GM21423 (cell line): ENCODE data around the gene KRT78.

Source experiments
- ATAC-seq: cut with Tn5 transposase; IDR thresholded peaks from one replicate; pipeline ENCODE4 v1.9.1; 2021; ENCODE audit warnings: mild to moderate bottlenecking, moderate library complexity; ENCODE audit not compliant: unreplicated experiment

The KRT78 gene

DNA sequence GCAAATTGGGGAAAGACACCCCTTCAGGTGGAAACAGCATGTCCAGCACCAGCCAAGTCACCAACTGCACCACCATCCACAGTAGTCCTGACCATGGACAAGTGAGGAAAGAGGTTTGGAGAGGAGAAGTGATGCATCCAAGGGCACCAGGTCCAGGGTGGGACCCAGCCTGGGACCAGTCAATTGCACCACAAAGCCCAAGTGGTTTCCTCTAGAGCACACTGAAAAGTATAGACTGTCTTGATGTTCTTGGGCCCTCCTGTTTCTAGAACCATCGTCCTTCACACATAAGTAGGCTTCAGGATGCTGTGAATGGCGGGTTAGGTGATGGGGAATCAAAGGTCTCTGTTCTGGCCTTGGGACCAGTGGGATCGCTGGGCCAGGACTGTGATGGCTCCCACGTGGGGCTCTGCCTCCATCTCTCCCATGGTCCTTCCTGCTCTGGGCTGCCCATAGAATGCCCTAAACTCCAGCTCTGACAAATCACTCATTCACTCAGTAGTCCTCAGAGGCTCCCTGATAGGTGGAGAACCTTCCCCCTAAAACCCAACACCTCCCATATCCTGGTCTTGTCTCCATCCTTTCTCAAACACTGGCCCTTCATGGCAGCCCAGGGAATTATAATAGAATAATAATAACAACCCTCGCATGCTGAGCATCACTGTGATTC lies 23.9 kb downstream of the KRT78 start:
- no peak for ATAC-seq

DNA sequence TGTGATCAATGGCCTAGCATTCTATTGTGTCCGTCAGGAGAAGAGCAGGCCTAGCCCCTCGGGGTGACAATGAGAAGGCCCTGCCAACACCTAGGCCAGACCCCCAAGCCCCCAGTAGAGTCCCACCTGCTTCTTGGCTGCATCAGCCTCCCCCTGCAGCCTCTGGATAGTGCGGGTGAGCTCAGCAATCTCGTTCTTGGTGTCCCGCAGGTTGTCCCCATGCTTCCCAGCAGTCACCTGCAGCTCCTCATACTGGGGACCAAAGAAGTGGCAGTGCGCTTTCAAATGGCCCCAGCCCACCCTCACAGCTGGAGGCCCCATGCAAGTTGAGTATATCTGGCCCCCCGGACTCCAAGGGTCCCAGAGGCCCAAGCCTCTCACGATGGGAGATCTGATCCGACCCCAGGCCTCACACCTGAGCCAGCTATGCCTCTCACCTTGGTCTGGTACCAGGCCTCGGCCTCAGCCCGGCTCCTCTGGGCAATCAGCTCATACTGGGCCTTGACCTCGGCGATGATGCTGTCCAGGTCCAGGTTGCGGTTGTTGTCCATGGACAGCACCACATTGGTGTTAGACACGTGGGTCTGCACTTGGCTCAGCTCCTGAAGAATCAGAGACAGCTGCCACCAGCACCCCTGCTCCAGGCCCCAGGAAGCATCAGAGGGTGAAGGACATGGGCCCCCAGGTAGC lies 24.9 kb downstream of the KRT78 start:
- no peak for ATAC-seq

DNA sequence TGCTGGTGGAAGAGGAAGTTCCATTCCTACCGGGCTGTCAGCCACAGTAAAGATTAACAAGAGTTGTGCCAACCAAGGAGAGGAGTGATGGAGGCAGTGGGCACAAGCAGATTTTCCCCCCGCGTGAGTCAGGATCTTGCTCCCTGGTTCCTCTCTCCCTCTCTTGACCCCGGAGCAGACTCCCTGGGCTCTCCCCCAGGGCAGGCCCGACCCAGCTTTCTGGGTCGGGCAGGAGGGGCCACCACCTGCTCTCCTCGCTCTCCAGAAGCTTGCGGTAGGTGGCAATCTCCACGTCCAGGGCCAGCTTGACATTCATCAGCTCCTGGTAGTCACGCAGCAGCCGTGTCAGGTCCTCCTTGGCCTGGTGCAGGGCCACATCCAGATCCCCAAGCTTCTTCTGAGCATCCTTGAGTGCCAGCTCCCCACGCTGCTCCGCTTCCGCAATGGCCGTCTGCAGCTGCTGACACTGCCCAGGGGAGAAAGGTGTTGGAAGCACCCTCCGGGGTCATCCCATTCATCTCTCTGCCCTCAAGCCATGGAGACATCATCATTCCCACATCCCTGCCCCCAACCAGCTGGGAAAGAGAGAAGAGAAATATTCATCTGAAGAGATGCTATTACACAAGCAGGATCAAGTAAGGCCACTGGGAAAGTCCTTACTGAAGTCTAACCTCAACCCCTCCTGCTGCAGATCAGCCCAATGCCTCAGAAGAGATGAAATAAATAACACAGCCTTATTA lies 25.9 kb downstream of the KRT78 start:
- no peak for ATAC-seq

DNA sequence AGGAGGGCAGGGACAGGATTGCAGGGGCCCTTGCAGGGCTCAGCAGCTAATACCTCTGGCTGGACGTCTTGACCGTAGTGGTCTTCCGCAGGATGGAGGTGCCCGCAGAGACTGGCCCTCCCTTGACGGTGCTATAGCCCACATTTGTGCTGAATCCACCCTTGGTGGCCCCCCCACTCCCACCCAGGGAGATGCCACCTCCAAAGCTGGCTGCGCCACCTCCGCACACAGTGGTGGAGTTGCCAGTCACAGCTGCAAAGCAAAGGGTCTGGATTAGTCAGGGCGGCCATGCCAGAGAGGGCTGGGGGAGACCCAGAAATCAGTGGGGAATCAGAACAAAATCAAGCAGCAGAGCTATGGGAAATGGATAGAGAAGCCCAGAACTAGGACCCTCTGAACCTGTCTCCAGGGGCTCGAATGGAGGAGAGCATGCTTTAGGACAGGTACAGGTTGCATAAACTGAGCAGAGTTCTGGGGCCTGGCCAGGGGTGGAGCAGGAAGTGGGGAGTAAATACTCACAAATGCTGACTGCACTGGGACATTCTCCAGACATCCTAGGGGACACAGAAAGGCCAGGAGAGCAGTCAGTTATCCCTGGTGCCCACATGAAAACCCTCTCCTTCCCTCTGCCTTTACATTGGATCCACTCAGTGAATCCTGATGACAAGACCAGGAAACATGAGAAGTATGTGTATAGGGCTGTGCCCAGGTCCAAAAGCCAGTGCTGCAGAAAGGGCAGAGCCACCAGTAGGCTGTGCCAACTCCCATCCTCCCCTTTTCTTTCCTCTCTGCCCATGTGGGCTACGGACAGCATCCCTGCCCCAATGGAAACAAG lies 26.8 kb downstream of the KRT78 start:
- no peak for ATAC-seq

DNA sequence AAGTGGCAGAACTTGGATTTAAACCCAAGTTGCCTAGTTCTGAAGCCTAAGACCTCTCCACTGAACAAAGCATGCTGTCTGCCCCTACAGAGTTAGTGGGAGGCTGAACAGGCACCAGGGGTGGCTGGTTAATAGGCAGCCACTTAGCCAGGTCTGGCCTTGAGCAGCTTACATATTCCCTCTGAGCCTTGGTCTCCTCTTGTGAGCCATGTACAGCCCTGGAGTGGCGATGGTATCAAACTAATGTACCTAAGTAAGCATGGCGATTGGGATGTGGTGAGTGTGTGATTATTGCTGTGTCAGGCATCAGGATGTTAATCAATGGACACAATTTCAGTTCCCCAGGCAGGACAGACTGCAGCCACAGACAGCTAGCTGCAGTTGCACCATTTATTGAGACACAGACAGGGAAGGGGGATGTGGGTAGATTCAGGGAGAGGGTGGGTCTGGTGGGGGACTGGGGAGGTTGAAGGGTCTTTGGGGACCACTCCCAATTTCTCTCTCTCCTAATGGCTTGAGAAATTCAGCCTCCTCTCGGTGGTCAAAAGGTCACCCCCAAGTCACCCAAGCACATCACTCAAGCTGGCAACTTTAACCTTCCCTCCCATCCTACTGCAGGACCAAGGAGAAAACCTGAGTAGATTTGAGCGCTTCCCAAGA lies 27.6 kb downstream of the KRT78 start:
- ATAC-seq: no peak

DNA sequence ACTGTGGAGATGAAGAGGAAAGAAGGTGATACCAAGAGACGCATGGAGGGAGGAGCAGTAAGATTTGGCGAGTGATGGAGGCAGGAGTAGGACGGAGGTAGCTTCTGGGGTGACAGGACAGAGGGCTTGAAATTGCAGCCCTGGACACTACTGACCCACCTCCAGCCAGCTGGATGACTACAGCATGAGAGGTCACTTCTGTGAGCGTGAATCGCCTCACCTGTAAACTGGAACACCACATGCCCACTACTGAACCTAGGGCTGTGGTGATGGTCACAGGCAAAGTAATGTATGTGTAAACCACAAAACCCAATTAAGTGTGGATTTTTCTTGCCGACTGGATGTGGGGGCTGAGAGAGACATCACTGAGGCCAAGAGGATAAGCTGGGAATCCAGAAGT lies 28.3 kb downstream of the KRT78 start:
- ATAC-seq: no peak

DNA sequence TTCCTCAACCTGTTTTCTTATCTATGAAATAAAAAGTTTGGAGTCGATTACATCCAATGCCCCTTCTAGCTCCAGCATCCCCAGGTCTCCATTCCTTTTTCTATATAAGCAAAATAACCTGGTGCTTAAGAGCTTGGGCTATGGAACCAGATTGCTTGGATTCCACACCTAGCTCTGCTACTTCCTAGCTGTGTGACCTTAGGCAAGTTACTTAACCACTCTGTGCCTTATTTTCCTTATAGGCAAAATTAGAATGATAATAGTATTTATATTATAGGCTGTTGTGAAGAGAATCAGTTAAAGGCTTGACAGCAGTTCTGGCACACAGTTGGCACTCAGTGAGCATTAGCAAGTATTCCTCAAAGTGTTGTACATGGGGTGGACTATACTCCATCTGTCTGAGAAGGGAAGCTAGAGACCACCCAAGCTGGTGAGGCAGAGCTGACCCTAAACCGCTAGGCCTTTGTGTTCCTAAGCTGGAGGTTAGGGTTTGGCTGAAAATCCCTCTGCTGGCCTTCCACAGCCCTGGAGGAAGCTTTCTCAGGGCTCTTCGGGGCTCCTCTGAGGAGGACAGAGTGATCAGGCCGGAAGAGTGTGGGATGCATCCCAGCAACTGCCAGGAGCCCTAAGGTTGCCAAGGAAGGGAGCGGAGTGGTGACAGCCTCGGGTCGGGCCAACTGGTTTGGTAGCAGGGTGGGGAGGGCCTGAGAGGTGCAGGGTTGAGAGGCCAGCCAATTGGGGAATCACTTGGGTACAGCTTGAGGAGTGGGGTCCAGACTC lies 28.9 kb downstream of the KRT78 start:
- no peak for ATAC-seq

DNA sequence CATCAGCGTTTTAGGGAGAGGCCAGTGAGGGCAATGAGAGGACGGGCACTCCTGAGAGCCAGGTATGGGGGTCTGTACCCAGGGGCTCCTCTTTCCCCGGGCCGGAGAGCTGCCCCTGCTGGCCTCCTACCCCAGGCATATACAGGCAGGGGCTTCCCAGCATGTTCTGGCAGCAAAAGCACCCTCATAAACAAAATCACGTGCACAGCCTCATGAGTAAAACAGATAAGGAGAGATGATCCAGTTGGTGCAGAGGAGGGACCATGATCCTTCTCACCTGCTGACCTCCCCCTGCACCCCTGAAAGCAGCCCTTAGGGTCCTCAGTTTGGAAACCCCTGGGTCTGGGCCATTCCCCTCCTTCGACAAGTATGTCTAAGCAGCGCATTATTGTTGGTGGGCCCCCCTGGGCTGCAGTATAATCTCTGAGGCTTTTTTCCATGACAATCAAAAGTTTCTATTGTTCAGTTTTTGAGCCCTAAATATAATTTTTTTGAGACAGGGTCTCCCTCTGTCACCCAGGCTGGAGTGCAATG lies 29.8 kb downstream of the KRT78 start:
- no peak for ATAC-seq

DNA sequence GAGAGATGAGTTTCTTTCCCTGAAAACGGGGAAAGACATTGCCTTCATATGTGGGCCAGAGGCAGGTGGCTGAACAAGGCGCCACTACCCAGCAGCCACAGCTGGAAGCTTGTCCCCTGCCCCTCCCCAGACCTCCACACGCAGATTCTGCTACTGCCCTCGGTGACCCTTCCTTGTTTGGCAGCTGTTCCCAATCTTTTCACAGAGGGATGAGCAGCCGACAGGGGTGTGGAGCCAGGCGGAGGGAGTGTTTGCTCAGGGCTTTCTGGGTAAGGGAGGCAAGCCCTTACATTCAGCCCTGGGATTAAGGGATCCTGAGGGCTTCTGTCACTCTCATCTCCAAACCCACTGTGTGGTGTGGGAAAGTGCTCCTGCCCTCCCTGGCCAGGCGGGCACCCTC lies 30.4 kb downstream of the KRT78 start:
- no peak for ATAC-seq

DNA sequence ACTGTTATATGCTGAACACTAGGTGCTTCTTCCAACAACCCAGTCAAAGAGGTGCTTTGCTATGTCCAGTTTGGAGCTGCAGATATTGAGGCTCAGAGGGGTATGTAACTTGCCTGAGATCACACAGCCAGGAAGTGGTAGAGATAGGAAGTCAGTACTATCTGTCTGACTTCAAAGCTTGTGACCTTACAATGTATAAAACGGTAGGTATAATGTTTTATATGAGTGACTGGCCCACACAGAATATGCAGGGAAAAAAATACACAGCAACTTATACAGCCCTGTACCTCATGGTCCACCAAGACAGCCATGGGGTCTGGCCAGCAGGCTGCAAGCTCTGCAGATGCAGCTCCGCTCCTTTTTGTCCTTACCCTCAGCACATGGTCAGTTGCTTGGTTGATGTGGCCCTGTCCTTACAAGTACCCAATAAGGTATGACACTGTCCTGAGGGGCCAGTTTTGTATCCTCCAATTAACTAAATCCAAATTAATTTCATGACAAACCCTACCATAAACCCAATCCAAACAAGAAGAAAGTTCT lies 31.0 kb downstream of the KRT78 start:
- no peak for ATAC-seq

DNA sequence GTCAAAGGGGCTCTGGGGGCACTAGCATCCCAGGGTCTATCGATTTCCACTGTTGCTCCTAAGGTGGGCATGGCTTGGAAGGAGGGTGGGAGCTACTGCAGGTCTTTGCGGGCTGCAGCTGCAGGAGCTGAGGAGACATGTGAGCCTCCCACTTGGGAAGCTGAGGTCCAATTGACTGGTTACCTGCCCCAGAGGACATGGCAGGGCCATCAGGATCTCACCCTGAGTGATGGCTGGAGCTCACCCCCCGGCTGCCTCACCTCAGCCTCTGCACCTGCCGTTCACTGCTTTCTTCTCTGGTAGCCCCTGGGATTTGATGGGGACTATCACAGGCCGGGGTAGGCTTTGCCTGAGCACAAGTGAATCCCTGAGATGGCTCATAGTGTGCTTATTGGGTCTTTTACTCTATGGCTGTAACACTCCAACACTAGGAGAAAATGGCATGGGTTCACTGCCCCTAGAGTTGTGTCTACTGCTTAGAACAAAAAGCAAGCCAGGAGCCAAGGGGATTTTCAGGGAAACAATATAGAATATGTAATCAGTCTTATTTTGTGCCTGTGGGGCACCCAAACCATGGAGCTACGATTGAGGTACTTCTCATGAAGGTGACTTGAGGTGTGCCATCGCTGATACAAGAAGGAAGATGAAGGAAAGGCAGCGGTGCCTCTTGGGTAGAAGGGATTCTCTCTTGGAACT lies 31.6 kb downstream of the KRT78 start:
- no peak for ATAC-seq

DNA sequence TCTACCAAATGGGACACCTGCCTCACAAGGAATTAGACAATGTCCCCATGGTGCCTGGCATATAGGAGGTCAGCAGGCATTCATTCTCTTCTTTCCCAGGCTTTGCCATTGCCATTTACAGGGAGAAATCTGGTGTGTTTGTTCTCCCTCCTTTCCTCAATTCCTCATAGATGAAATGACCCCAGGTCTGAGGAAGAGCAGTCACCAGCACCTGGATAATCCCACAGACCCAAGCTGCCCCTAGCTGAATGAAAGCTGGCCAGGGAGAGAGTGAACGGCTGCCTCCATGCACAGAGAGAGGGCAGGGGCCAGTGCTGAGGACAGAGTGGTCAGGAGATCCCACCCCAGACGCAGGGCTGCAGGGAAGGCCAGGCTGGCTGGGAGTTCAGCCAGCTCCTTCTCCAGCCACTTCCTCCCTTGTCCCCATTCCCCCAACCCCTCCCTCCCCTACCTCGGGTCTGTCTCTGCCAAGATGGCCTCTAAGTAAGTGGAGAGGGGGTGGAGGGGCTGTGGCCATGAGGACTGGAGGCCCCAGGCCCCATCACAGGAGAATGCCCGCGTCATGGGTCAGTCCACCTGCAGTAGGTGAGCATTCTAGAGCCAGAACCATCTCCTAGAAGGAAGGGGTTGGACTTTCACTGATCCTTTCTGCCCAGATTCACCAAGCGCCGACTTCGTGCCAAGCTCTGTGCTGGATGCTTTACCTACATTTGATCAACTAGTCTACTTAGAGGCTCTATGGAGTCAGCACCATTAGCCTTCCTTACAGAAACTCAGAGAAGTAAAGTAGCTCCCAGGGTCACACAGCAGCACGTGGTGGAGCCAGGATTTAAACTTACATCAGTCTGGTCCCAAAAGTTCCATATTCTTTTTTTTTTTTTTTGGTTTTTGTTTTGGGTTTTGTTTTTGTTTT lies 32.9 kb downstream of the KRT78 start:
- ATAC-seq: no peak

DNA sequence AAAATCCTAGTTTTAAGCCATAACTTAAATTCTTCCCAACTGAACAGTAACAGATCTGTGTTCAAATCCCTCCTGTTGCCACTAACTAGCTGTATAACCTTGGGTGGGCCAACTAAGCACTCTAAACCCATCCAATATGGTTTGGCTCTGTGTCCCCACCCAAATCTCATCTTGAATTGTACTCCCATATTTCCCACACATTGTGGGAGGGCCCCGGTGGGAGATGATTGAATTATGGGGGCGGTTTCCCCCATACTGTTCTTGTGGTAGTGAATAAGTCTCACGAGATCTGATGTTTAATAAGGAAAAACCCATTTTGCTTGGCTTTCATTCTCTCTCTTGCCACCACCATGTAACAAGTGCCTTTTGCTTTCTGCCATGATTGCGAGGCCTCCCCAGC lies 33.6 kb downstream of the KRT78 start:
- ATAC-seq: no peak

DNA sequence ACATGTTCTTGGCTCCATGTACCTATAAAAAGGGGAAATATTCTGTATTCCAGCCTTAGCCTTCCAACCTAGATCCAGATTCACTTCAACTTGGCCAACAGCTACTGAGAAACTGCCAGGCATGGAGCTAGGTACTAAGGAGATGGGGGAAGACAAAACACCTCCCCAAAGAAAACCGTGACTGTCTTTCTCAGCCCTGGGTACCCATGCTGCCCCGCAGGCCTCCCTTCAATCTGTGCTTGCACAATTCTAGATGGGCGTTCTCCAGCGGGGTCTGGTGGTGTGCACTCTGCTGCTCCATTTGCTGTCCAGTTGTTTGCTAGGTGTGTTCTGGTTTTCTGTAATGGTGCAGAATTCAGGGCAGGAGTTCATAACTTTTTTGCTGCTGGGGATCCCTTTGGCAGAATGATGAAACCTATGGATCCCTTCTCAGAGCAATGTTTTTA lies 34.1 kb downstream of the KRT78 start:
- no peak for ATAC-seq

DNA sequence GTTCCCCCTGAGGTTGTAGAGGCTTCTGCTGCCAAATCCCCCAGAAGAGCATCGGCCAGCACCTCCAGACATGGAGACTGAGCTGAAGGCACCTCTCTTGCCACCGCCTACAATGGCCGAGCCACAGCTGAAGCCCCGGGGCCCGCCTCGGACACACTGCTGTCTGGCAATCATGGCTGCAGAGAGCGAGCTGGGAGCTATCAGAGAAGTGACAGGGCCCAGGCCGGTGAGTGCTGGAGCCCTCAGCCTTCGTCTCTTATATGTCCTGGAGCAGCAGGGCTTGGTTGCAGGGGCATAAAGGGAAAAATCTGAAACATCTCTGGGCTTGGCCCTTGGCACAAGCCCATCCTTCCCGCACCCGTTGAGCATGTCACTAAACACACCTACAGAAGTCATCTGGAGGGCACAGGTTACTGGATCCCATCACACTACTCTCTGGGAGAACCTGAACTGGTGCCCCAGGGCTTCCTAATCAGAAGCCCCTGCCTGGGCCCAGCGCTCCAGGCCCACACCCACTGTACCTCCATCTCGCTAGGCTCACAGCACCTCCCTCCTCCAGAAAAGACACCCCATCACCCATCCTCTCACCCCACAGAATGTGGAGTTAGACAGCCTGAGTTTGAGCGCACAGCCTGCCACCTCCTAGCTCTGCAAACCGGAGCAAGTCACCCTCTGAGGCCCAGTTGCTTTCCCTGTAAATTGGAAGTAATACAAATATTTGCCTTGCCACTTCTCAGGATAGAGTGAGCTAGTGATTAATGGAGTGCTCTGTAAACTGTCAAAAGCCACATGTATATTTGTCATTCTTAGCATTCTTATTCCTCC lies 34.7 kb downstream of the KRT78 start, which contains the start of gene KRT4:
Gene KRT4, minus strand, starts transcription at position 232 of the 825 bp plus-strand sequence. Its CDS starts 58 bp downstream, at position 174.
- no peak for ATAC-seq

DNA sequence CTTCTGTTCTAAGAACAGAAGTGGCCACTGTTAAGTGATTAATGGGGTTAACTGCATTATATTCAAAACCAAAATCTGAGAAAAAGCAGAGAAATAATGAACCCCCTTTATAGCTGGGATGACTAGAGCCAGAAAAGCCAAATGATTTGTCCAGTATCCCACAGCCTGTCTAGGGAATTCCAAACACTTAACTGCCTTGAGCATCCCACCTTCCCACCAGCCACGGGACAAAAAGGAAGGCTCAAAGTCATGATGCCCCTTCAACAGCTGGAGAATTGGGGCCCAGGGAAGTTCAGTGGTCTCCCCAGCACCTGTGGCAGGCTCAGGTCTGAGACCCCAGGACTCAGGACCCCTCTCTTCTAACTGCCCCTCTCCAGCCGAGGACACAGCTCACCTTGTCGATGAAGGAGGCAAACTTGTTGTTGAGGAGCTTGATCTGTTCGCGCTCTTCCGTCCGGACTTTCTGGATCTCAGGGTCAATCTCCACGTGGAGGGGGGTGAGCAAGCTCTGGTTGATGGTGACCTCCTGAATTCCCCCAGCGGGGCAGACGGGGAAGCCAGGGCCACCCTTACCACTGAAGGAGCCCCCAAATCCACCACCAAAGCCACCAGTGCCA lies 35.5 kb downstream of the KRT78 start:
- ATAC-seq: no peak
